Measurements from ENCODE around the gene MIOX.

MIOX gene

DNA sequence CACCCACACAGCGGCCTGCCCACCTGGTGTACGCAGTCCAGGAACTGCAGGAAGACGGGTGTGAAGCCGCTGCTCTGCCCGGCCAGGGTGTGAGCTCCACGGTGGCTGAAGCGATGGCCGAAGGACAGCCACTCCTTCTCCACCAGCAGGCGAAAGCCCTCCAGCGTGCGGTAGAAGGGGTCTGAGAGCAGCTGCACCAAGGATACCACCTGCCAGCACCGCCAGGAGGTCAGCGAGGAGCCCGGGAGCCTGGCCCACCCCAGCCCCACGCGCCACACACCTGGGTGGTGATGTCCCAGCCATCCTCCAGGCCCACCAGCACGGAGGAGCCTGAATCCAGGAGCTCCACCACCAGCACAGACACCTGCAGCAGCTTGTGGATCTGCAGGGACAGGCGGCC lies 31.5 kb upstream of the MIOX start:
- DNase-seq (ENCODE audit: low spot score), result no peak

DNA sequence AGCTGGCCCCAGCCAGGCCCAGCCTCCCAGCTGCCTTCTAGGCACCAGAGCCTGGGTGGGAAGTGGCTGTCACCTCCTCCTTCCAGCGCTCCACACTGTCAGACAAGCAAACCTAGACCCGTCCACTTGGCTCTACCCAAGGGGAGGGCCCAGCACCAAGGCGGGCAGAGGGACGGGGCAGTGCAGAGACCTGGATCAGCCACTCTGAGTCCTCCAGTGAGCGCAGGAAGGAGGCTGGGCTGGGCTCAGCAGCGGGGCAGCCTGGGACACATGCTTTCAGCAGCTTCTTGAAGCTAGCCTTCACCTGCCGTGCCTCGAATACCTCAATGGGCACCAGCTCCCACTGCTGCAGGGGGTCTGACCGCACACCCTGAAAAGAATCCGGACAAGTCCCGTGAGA lies 30.6 kb upstream of the MIOX start:
- DNase-seq (ENCODE audit: low spot score), result no peak

DNA sequence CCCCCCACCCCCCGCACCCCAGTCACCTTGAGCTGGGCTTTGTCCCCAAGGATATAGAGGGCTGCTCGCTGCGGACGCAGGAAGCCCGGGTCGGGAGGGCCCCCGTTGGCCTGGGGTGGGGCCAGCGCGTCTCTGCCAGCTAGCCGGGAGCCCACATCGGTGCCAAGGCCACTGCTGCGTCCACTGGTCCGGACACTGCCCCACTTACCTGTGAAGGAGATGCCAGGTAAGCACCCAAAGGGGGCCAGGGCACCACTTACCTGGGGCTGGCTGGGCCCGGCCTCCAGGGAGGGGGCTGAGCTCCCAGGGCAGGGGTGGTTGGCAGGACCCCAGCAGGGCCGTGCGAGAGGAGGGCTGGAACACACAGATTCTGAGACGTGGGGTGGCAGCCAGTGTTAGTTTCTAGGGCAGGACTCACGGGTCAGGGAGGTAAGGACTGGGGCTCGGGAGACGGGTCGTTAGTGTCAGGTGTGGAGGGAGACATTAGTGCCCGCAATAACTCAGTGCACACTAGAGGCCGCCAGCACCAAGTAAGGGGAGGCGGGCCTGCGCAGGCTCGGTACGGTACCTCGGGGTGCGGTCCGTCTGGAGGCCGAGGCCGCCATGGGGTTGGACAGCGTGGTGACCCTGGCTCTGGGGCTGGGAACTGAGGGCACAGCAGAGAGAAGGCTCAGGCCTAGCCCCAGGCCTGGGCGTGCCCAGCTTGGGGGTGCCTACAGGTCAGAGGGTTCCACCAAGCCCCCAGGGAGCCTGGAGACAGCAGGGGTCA lies 30.0 kb upstream of the MIOX start:
- DNase-seq (ENCODE audit: low spot score), result no peak

DNA sequence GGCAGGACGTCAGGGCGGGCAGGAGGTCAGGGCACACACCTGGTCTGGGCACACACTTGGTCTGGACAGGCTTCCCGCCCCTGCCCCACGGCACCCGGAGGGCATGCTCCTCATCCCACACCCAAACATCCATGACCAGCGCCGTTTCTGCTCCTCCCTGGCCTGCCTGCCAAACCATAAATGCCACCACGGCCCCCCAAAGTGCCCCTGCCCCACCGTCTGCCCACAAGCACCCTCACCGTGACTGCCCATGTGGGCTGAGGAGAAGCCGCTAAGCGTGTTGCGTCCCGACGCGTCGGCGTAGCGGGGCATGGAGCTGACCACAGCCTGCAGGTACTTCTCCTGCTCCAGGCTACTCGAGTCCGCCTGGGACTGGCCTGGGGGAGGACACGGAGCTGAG lies 27.6 kb upstream of the MIOX start:
- DNase-seq (ENCODE audit: low spot score), result no peak

DNA sequence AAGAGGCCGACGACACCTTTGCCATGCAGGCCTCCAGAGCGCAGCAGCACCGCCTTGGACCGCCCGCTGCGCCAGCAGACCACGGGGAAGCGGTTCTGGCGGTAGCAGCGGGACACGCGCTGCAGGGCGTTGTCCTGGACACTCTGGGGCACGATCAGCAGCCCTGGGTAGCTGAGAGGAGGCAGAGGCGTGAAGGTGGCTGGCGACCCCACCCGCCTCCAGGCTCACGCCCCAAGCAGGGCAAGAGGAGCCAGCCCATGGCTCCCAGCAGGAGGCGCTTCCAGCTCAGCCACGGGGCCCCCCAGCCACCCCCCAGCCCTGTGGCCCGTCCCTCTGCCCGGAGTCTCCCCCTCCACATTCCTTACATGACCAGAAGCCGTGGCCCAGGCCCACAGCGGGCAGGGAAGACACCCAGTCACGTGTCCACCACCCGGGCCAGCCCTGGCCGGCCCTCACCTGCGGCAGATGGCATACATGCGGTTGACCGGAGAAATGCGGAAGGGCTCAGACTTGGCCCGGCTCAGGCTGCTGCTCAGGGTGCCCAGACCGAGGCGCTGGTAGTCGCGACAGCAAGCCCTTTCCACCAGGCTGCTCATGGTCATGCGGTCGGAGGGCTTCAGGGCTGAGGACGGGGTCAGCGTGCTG lies 27.0 kb upstream of the MIOX start:
- DNase-seq (ENCODE audit: low spot score), result no peak

DNA sequence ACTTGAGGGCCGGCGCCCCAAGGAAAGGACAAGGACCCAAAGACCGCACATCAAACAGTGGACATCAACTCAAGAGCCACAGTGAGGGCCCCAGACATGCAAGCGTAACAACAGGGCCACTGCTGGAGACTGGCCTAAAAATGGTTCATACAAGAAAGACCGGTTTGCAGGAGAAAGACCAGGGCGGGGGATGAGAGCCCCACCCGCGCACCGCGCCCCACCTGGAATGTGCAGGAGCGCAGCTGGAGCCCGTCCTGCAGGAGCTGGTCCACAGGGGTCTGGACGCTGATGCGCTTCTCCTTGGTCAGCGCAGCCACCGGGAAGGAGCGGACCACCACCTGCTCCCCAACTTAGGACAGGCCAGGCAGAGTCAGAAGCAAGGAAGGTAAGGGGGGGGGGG lies 25.7 kb upstream of the MIOX start:
- DNase-seq (ENCODE audit: low spot score), result no peak

DNA sequence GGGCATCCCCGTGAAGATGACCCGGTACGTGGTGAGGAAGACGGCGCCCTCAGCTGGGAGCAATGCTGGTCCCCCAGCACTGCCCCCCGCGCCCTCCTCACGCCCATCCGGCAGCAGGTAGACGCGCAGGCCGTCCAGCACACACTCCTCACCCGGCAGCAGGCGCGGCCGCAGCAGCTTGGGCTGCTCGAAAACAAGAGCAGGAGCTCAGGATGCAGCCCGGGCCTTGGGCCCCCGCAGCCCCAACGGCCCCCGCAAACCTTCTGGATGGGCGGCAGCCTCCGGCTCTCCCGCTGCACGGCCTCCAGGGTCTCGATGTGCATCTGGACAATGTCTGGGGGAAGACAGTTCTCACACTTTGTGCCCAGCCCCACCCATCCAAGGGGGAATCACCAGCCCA lies 25.1 kb upstream of the MIOX start:
- DNase-seq (ENCODE audit: low spot score), result no peak

DNA sequence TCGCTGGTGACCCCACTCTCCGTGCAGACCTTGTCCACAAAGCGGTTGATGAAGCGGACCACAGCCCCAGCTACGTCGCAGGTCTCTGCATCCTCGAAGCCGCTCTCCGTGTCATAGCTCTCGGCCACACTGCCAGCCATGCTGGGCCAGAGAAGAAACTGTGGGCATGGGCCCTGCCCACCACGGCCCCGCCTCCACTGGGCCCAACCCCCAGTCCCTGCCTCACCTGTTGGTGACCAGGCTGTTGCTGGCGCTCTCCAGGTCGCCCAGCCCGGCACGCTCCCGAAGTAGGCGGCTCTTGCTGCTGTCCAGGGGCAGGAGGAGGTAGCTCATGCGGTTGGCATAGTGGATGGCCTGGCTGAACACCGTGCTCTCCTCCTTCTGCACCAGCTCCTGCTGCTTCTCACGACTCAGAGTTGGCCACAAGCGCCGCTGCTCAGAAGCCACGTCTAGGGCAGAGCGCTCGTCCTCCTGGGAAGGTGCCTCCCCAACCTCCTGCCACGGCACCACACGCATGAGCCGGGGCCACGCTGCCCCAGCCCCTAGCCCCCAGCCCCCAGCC lies 24.6 kb upstream of the MIOX start:
- DNase-seq (ENCODE audit: low spot score), result no peak

DNA sequence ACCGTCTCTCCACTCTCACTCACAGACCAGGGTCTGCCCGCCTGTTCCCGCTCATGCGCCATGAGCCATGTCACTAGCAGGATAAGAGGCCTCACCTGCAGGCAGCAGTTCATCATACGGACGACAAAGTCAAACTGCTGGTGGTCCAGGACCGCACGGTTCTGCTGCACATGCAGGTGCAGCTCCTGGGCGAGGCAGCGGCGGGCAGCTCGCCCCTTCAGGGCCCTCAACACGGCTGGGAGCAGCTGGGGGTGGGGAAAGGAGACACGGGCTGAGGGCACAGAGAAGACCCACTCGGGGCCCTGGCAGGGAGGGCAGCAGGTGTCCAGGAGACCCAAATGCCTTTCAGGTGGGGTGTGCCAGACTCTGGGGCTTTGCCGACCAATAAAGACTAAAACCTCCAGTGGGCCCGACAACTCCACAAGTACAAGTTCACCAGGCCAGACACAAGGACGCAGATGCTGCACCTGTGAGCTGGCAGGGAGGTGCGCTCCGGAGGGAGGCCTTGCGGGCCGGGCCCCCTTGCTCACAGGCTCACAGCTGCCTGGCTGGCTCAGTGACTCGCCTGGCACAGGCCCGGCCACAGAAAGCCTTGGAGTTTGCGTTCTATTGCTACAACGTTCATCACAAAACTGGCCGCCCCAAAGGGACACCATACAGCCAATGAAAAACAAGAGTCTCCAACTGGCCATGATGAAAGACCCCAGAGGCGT lies 23.3 kb upstream of the MIOX start:
- DNase-seq (ENCODE audit: low spot score), result no peak

DNA sequence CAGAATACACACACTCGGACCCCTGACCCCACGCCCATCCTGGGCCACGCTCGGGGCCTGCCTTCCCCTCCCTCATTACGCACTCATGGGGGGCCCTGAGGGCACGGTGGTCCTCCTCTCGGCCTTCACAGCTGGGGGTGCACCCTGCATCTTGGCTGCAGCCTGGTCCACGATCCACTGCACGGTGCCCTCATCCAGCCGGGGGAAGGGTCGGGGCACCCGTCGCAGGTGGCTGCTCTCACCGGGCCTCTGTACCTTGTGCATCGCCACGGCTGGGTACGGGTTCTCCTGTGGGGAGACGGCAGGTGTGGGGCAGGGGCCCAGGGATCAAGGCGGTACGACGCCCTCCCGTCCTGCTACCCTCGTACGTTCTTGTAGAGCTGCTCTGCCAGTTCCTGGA lies 22.2 kb upstream of the MIOX start:
- DNase-seq (ENCODE audit: low spot score), result no peak

DNA sequence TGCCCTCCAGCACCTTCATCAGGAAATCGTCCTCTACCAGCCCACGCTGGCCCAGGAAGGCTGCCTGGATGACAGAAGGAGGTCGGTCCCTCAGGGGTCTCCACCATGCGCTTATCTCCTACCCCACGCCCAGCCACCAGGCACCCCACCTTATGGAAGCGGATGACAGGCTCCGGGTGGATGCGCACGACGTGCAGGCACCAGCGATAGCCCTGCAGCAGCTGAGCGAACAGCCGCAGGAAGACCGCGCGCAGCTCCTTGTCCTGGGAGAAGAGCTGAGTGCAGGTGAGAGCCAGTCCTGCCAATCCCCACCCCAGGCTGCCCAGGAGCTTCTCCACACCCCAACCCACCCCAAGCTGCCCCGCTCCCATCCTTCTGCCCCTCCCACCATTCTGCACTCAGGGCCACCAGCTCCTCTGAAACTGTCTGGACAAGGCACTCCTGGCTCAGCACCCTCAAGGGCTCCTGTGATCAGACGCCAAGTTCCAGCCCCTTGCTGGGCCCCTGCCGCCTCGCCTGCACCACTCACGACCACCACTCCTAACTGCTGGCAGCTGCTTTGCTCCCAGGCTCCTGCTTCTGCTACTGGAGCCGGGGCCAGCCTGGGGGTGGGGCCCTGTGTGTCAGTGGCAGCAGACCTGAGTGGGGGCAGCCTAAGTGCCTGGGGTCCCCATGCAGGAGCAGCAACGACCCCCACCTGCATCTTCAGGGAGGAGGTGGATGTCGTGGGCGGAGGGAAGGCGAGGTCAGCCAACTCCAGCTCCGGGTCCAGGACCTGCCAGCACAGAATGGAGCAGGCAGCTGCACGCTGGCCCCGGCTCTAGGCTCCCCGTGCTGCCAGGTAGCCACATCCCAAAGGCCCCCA lies 21.4 kb upstream of the MIOX start:
- no peak for DNase-seq (ENCODE audit: low spot score)

DNA sequence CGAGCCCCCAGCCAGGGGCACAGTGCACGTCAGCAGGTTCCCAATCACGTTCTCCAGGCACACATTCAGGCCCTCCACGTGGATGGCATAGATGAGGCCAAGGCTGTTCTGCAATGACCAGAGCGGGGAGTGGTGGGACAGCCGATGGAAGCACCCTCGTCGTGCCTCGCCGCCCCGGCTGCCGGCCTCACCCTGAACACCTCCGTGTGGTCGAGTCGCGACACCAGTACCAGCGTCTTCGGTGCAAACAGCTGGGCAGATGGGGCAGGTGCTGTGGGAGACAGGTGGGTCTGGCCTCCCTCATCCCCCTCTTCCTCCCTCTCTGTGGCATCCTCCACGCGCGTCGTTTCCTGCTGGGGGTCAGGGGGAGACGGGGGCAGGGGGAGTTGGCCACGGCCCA lies 19.3 kb upstream of the MIOX start:
- DNase-seq (ENCODE audit: low spot score), result no peak

DNA sequence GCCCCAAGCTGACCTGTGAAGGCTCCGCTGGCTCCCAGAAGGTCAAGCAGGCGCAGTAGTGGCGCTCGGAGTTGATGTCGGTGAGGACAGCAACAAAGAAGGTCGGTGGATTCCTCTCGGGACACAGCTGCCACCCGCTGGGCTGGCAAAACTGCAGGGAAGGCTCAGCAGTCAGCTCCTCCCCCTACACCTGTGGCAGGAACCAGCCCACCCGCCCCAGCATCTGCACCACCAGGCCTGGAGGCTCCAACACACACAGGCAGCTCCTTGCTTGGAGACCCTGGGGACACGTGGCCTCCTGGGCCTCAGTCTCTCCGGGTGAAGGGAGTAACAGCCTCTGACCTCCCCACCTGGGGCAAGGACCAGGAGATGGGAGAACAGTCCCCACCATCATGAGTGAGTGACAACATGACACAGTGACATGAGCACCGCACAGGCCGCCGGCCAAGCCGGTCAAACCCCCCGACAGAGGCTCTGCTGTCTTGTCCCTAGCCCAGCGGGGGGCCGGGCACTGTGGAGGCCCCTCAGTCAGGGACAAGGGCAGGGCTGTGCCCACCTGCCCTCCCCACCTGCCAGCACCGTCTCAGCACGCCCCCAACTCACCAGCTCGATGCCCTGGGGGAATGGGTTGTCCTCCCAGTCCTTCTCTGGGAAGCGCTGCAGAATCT lies 18.8 kb upstream of the MIOX start:
- no peak for DNase-seq (ENCODE audit: low spot score)

DNA sequence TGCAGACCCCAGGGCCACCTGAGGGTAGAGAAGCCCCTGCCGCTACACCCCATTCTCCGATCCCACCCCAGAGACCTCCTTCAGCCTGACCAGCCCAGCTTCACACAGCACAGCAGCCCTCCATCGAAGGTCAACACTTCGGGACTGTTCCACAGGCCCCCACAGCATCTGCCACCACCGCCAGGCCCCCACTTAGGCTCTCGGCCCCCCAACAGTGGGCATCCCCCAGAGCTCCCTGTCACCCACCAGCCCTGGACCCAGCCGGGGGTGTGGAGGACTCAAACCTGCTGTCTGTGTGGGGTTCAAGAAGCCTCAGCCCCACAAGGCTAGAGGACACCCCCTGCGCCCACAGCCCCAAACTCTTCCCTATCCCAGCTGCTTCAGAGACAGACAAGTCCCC lies 18.0 kb upstream of the MIOX start:
- no peak for DNase-seq (ENCODE audit: low spot score)

DNA sequence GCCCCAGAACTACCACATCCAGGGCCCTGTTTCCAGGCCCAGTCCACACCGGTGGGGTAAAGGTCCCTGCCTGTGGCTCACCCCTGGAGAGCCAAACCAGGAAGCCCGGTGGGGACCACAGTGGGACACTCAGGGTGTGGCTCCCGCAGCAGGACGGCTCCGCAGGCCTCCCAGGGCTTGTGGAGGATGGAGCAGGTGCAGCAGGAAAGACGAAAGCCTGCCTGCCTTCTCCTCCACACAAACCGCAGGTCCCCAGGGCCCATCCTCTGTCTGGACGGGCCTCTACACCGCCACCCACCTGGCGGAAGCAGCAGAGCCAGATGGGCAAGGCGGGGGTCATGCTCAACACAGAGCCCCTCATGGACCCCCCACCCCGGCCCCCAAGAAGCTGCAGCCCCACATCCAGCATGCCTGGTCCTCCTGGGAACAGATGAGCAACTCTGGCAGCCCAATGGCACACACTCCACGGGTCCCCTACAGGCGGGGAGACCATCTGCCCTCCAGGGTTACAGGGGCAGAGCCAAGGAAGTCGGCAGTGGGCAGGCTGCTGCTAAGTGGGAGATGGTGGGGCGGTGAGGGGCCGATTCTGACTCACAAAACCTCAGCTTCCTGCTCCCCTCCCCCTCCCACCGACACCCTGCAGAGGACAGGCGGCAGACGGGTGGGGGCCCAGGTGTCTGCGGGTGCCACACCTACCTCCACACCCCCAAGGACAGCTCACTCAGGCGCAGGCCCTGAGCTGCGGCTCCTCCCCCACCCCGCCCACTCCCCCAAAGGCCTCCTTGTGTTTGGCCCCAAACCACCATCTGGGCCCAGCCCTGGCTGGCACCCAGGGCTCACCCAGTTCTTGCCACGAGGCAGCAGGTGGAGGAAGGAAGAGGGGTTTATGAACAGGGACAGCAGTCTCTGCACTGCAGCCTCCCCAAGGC lies 17.0 kb upstream of the MIOX start:
- DNase-seq (ENCODE audit: low spot score), result peak; percentile 46

DNA sequence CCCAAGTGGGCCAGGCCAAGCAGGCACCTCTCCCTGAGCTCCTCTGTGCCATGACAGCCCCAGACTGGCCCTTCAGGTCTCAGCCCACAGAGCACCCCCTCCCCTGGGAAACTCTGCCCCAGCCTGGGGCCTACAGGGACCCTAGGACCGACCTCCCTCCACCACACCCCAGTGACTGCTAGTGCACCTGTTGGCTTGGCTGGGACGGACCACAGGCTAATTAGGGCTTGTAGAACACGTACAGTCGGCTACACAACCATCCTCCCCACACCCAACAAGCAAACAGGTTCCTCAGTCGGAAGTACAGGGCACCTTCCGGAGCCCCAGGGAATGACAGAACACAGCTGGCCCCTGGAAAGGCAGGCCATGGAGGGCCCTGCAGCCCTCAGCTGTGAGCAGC lies 16.2 kb upstream of the MIOX start:
- DNase-seq (ENCODE audit: low spot score), result no peak

DNA sequence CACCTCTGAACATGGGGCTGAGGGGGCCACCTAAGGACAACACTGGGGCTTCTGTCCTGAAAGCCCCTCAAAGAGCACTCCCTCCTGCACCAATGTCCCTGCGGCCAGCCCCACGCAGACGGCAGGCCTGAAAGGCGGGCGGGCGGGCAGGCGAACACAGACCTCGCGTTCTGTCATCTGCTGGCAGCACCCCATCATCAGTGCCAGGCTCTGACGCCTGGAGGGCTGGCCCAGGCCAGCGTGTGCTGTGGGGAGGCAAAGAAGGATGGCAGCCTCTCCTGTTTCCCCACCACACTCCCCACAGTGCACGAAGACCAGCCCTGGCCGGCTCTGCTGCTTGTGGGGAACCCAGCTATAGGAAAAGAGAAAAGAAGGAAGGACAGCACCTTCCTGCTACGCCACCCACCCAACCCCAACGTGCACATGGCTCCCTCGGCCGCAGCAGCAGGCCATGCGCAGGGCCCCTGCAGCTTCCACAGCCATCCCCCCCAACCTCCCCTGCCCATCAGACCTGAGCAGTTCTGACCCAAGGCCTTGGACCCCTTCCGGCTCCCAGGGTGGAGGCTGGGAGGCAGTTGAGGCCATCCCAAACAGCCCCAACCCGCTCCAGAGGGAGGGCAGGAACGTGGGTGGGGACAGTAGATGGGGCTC lies 15.3 kb upstream of the MIOX start:
- no peak for DNase-seq (ENCODE audit: low spot score)

DNA sequence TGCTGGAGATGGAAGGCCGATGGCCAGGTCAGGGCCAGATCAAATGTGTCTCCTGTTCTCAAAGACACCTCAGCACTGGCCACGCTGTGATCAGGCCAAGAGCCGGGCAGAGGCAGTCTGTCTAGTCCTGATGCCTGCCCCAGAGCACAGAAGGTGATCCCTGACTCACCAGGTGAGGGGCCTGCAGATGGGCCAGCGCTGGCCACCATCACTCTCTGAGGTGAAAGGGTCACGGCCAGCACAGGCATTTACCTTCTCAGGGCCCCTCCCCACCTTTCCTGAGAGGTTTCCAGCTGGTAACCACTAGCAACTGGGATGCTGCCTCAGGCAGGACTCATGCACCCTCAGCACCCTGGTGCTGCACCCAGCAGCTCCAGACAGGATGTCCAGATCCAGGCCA lies 14.7 kb upstream of the MIOX start:
- no peak for DNase-seq (ENCODE audit: low spot score)

DNA sequence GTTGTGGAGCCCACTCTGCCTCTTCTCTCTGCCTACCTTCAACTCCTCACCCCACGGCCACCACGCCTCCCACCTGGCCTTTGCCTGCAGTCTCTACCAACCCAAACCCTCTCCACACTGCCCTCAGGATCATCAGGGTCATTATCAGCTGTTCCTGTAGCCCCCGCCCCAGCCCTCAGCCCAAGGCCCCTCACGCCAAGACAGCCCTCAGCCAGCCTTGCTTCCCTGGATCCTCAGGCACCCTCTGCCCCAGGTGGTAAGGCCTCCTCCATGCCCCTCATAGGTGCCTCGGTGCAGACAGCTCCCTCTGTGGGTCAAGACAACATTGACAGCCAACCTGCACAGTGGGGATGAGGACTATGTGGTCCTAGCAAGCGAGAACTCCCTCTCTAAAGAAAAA lies 13.6 kb upstream of the MIOX start:
- no peak for DNase-seq (ENCODE audit: low spot score)
